GM18868 (cell line): ENCODE data around the gene RPL28.
"Not testable (repeated sequence)": the region's sequence is repeated elsewhere in the genome, so short reads cannot be mapped to it uniquely, and the experiment has no call there.

ENCODE experiments used
- ATAC-seq: cut with Tn5 transposase; IDR thresholded peaks from one replicate; pipeline ENCODE4 v1.9.1; 2021; ENCODE audit warnings: mild to moderate bottlenecking, moderate library complexity; ENCODE audit not compliant: unreplicated experiment

The RPL28 gene

GRCh38 chr19:55446060-55446459 lies 60.3 kb downstream of the RPL28 start:
- ATAC-seq, result no peak

DNA sequence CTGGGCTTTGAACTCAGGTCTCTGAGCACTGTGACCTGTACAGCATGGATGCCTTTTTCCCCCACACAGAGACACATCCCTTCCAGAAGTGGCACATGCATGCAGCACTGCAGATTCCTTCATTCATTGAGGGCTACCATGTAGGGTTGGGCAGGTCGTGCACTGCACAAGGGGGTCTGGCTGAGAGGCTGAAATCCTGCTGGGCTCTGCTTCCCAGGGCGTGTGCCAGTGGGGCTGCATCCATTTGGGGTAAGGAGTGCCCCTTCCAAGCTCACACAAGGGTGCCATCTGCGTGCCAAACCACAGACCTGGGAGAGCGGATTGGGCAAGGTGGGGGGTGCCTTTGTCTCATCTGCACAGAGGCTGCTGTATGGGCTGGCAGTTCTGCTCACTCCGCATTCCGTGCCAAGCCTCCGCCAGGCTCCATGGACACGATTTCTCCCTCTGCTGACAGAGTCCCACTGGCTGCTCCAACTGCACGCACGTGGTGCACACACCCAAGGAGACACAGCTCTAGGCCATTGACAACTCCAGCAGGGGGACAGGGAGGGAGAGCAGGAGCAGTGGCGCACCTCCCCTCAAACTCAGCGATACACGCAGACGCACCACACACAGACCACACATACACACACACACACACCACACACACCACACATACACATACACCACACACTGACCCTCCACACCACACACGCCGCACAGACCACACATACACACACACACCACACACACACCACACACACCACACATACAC lies 61.9 kb downstream of the RPL28 start:
- ATAC-seq, result no peak

DNA sequence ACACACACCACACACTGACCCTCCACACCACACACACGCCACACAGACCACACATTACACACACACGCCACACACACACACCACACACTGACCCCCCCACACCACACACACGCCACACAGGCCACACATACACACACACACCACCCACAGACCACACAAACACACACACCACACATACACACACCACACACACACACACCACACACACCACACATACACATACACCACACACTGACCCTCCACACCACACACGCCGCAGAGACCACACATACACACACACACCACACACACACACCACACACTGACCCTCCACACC lies 62.4 kb downstream of the RPL28 start:
- not testable (repeated sequence) for ATAC-seq

DNA sequence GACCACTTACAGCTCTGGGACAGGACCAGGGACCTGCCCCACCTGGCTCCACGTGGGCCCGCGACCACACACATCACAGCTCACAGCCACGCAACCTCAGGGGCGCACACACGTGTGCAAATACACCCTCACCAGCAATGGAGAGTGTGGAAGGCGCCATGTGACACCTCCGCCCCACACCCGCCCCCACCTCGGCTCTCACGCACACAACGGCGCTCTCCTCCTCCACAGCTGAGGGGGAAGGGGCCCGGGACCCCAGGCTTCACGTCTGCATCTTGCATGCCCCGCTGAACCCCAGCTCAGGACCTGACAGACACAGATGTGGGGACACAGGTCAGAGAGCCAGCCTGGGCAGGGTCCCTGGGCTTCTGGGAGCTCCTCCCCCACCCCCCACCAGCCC lies 63.7 kb downstream of the RPL28 start:
- ATAC-seq, result no peak

GRCh38 chr19:55451163-55451964 lies 65.6 kb downstream of the RPL28 start:
- ATAC-seq, result no peak

- ATAC-seq, result no peak
Observed at GRCh38 chr19:55451965-55452748, 66.4 kb downstream of the RPL28 start.
